Vagina (tissue), 2 donors: Measurements from ENCODE around the gene NOTO.

Experiments
- POLR2AphosphoS5 ChIP-seq, 2 donors: sonication (generic); formaldehyde crosslinking; IDR thresholded peaks; one replicate each; pipeline ENCODE4 v1.9.0; 2017; ENCODE audit warnings: antibody characterized with exemption in 2 of 2, mild to moderate bottlenecking in 2 of 2, low read depth in 1 of 2; ENCODE audit not compliant: insufficient read depth in 1 of 2
- TF ChIP-seq, protein P1 (sequence below), 3 experiments: fragments of 450-650 bp in 2 of 3; fragments of 200-600 bp in 1 of 3; sonication (generic) in 1 of 3; IDR thresholded peaks; one replicate each; pipeline ENCODE4 v1.5.1; 2017 to 2019; ENCODE audit warnings: antibody characterized with exemption in 3 of 3, mild to moderate bottlenecking in 2 of 3, moderate library complexity in 2 of 3

GRCh38 chr2:73175663-73176204, 26.6 kb upstream of the NOTO start:
- TF ChIP-seq, protein P1, sequence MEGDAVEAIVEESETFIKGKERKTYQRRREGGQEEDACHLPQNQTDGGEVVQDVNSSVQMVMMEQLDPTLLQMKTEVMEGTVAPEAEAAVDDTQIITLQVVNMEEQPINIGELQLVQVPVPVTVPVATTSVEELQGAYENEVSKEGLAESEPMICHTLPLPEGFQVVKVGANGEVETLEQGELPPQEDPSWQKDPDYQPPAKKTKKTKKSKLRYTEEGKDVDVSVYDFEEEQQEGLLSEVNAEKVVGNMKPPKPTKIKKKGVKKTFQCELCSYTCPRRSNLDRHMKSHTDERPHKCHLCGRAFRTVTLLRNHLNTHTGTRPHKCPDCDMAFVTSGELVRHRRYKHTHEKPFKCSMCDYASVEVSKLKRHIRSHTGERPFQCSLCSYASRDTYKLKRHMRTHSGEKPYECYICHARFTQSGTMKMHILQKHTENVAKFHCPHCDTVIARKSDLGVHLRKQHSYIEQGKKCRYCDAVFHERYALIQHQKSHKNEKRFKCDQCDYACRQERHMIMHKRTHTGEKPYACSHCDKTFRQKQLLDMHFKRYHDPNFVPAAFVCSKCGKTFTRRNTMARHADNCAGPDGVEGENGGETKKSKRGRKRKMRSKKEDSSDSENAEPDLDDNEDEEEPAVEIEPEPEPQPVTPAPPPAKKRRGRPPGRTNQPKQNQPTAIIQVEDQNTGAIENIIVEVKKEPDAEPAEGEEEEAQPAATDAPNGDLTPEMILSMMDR (IDR thresholded peaks at IDR 0.05): no peak
- no peak for TF ChIP-seq POLR2AphosphoS5 (IDR thresholded peaks at IDR 0.05; ENCODE audit: insufficient read depth in 1 of 2, low read depth in 1 of 2)
